Suppressor macrophage treated with lipopolysaccharide for 1 hour (primary cell): ENCODE data around the gene PBX1.
"Not testable (repeated sequence)": the region's sequence is repeated elsewhere in the genome, so short reads cannot be mapped to it uniquely, and the experiment has no call there.

ENCODE experiments used
- DNase-seq, 3 donors: peaks; one replicate each; pipeline ENCODE4 v3.0.0-alpha.2; 2020 to 2022

Gene PBX1

DNA sequence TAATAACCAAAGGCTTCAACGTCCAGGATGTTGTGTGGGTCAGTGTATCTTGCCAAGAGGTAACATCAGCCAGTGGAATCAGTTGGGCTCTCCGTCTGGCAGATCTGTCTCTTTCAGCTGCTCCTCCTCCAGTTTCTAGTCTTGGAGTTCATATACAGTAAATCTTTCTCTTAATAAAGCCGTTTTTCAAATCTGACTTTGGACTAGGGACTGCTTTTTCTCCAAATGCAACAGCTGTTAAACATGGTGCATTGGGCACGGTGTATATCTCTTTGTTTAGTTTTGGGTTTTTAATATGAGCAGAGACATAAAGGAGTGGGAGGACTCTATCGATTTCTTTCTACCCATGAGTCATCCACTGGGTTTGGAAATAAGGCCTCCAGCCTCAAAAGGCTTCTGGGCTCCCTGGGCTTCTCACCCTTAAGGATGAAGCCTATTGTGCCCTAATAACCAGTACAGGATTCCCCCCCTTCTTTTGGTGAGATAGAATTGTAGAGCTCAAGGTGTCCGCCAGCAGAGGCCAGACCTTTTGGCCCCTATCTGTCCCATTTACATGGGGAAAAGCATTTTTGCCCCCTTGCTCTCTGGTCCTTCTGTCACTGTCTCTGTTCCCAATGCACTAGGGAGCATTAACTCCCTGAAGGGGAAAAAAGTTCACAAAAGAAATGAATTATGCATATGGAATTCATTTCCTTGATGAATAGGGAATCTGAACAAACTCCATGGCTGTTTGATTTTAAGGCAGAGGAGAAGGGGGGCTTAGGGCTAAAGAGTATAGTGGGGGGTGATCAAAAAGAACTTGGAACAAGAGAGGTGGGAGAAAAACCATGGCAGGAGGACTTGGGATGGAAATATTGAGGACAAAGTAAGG is 86.0 kb downstream of the PBX1 start:
- DNase-seq: no peak

- DNase-seq: no peak
Observed at GRCh38 chr1:164645921-164646320, 86.9 kb downstream of the PBX1 start.

- no peak for DNase-seq
Observed at GRCh38 chr1:164647211-164647610, 88.2 kb downstream of the PBX1 start.

GRCh38 chr1:164648636-164649035 is 89.7 kb downstream of the PBX1 start:
- DNase-seq: no peak

DNA sequence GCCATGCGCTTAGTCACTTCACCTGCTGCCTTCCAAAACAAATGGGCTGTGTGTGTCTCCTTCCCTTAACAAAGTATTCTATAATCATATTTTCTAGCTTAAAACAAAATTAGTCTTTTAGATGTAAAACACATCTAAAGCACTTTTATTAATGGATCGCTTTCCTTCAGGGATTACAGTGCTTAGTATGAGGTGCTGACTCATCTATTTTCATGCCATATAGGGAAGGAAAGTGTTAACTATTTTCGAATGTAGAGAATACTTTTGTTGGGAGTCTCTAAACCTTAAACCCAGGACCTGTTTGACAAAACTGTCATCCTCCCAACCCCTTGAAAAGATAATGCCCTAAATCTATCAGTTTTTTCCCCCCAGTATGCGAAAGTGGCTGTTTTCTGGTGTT is 90.2 kb downstream of the PBX1 start:
- DNase-seq: no peak

- no peak for DNase-seq
Observed at GRCh38 chr1:164650531-164650930, 91.5 kb downstream of the PBX1 start.

DNA sequence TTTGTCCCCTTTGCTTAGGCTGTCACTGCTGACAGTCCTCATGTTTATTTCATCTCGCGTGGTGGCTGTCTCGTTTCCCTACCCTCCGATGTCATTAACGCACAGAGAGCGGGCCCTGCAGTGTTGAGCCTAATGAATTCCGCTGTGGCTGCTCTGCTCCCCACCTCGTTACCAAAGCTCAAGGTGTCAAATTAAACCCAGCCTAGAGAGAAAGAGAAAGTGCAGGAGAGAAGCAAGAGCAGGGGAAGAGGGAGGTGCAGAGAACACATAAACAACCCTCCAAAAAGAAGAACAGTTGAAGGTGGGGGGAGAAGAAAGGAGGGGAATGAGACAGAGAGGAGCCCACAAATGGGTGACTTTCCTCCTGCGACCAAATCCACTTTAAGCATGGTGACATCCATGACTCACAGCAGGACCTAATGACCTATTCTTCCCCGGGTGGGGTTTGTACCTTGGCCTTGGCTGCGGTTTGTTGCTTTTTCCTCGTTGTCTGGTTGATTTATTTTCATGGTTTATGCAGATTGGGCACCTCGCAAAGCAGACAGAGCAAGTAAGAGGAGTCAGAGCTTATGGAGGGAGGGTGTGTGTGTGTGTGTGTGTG is 92.5 kb downstream of the PBX1 start:
- no peak for DNase-seq

DNA sequence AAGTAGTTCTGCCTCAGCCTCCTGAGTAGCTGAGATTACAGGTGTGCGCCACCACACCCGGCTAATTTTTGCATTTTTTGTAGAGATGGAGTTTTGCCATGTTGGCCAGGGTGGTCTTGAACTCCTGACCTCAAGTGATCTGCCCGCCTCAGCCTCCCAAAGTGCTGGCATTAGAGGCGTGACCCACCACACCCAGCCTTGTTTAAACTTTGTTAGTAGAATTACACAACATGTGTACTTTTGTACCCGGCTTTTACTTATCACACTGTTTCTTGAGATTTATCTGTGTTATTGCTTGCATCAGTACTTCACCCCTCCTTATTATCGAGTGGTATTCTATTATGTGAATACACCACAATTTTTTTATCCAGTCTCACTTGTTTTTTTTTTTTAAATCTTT is 94.0 kb downstream of the PBX1 start:
- not testable (repeated sequence) for DNase-seq

GRCh38 chr1:164653705-164654104 is 94.7 kb downstream of the PBX1 start:
- DNase-seq: no peak

DNA sequence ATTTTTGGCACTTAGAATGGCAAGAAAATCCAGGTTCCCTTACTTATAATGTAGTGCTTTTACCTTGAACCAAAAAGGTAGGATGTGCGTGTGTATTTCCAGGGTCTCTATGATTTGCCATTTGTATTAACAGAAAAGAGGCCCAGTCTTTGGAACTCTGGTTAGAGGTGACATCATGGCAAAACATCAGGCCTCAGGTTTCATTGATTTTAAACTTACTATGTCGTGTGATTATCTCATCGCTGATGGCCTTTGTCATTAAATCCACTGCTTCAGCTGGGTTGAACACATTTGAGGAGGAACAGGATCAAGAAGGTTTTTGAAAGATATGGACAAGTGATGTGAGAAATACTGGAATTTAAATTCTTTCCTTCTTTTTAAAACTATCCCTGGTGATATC is 95.2 kb downstream of the PBX1 start:
- DNase-seq: no peak

- no peak for DNase-seq
Observed at GRCh38 chr1:164658864-164659263, 99.9 kb downstream of the PBX1 start.

GRCh38 chr1:164659621-164660411 is 100.8 kb downstream of the PBX1 start:
- DNase-seq: no peak

DNA sequence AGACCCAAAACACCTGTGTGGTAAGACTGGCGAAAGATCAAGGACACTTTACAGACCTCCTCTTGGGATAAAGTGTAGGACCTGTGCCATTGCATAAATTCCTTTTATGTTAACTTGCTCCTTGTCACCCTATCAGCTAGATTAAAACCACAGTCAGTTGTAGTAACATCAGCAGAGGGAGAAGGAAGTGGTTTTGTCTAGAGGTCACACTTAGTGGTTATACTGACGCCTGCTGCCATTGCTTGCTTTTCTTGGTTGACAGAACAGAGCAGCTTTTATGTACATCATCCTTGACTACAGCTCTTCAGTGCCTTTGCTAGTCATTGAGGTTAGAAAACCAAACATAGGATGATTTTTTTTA is 101.4 kb downstream of the PBX1 start:
- DNase-seq: peak in 1 of 3 donors; percentile 29

GRCh38 chr1:164660775-164661174 is 101.8 kb downstream of the PBX1 start:
- DNase-seq: no peak

- DNase-seq: no peak
Observed at GRCh38 chr1:164662462-164662861, 103.5 kb downstream of the PBX1 start.

- no peak for DNase-seq
Observed at GRCh38 chr1:164662955-164663354, 104.0 kb downstream of the PBX1 start.

DNA sequence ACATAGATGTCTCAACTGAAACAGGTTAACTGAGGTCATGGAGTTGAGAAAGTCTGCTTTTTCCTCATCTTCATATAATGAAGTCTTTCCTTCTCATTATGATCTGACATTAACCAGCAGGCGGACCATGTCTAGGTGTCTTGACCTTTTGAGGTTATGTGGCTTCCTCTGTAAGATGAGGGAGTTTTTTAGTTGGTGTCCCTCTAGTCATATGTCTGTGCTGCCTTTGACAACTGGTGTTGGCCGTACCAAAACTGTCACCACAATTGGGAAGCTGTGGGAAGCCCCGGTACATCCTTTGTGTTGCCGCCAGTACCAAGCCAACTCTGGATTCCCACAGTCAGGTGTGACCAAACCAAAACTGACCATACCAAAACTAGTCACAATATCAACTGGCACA is 105.1 kb downstream of the PBX1 start:
- DNase-seq: no peak

DNA sequence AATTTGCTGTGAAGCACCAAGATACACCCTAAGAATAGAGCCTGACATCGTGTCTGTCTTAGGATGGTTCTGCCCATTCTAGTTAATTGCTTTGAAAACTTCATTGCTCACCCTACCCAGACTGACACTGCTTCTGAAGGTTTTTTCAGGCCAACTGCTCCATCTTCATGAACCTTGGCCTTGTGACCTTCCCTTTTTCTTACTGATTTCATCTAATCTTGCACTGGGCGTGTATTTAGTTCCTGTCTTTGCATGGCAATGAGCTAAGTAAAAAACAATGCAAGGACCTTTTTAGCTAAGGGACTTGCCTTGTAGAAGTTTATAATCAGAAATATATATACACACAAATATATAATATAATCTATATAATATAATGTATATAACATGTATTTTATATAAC is 108.0 kb downstream of the PBX1 start:
- DNase-seq: no peak

DNA sequence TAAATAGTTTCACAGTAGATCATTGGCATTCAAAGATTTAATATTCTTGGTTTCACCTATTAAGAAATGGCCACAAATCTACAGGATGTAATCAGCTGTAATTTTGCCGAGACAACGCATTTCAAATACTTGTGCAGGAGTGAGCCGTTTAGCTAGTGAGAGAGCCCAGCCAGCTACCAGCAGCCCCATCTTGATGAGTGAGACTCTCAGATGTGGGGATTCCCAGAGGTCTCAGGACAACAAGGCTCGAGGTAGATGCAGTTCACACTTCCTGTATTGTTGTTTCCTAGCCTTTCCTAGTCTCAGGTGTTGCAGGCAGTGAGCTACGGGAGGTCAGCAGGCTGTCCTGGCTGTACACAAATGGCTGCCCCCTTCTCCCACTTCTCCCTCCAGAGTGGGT is 108.6 kb downstream of the PBX1 start:
- DNase-seq: no peak

DNA sequence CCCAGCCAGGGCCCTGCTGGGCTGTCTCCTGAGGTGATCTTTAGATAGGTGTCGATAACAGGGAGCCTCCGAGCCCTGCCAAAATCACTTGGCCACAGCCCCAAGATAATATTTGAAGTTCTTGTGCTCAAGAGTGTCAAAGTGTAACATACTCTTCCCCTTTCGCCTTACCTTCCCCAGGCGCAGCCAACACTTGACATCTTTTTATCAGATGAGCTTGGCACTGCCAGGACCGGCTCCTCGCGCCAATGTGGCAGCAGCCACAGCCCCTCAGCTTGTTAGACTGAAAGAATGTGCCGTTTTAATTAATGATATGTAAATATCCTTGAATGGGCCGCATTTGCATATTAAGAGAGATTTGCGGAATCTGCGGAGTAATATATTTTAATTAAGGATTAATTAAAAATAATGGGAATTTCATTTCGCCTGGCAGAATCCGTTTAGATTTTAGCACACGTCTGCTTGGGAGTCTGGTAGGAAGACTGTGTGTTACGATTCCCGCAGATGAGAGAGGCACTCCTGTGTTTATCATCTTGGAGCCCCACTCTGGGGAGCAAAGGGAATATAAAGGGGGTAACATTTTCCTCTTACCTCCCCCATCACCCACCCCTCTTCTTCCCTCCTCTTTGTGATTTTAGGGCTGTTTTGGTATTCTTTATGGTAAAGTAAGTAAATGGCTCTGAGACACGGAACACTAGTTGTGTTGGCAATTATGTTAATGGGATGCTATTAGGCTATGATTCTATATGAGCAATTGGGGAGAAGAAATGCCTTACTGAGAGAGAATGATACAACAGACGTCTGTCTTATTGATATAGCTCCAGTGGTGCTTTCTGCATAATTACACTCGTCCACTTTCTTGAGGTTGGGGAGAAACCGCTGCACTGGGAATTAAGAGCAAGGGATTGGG is 109.8 kb downstream of the PBX1 start:
- DNase-seq: no peak

- DNase-seq: no peak
Observed at GRCh38 chr1:164670026-164670425, 111.0 kb downstream of the PBX1 start.

- no peak for DNase-seq
Observed at GRCh38 chr1:164670786-164671185, 111.8 kb downstream of the PBX1 start.
